ENCODE measurements around the gene TXNDC12.

TXNDC12 gene

DNA sequence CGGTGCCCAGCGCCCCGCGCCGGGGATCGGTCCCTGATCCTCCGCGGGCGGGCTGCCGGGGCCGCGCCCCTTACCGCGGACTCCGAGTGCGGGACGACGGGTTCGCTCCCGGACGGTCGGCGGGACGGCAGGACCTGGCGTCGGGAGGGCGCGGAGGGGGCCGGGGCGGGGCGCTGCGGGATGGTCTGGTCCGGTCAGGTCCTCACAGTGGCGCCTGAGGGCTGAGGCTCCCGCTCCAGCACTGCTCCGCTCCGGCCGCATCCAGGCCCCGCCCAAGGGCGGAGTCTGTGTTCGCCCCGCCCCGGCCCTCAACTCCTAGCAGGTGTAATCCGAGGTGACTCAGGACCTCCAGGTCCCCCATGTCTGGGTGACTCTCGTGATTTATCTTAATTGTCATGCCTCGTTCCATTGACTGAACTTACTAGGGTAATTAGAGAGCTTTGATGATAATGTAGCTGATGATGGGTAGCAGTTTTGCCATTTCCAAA is 64.5 kb downstream of the TXNDC12 start, which contains the start of gene RAB3B:
Gene RAB3B (minus strand): TSS at position 223 of the 488 bp plus-strand sequence. CDS start 13,583 bp downstream, outside the sequence.
- H3K36me3 ChIP-seq, result no peaks in the 10 kb centered on the region
- peak within 1 kb of the TSS; percentile 36 for H3K4me3 ChIP-seq (ENCODE audit: low read depth, low read length)
- H3K4me1 ChIP-seq, result peaks cover 3% of the 10 kb centered on the region; the same call in 1 of the 2 replicates
- TF ChIP-seq, protein P1, sequence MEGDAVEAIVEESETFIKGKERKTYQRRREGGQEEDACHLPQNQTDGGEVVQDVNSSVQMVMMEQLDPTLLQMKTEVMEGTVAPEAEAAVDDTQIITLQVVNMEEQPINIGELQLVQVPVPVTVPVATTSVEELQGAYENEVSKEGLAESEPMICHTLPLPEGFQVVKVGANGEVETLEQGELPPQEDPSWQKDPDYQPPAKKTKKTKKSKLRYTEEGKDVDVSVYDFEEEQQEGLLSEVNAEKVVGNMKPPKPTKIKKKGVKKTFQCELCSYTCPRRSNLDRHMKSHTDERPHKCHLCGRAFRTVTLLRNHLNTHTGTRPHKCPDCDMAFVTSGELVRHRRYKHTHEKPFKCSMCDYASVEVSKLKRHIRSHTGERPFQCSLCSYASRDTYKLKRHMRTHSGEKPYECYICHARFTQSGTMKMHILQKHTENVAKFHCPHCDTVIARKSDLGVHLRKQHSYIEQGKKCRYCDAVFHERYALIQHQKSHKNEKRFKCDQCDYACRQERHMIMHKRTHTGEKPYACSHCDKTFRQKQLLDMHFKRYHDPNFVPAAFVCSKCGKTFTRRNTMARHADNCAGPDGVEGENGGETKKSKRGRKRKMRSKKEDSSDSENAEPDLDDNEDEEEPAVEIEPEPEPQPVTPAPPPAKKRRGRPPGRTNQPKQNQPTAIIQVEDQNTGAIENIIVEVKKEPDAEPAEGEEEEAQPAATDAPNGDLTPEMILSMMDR (IDR thresholded peaks at IDR 0.05; ENCODE audit: low read depth, low read length), result no peak
- H3K9me3 ChIP-seq, result no peaks in the 10 kb centered on the region
- no peaks in the 10 kb centered on the region for H3K27me3 ChIP-seq
- DNase-seq, result peak; percentile 72

DNA sequence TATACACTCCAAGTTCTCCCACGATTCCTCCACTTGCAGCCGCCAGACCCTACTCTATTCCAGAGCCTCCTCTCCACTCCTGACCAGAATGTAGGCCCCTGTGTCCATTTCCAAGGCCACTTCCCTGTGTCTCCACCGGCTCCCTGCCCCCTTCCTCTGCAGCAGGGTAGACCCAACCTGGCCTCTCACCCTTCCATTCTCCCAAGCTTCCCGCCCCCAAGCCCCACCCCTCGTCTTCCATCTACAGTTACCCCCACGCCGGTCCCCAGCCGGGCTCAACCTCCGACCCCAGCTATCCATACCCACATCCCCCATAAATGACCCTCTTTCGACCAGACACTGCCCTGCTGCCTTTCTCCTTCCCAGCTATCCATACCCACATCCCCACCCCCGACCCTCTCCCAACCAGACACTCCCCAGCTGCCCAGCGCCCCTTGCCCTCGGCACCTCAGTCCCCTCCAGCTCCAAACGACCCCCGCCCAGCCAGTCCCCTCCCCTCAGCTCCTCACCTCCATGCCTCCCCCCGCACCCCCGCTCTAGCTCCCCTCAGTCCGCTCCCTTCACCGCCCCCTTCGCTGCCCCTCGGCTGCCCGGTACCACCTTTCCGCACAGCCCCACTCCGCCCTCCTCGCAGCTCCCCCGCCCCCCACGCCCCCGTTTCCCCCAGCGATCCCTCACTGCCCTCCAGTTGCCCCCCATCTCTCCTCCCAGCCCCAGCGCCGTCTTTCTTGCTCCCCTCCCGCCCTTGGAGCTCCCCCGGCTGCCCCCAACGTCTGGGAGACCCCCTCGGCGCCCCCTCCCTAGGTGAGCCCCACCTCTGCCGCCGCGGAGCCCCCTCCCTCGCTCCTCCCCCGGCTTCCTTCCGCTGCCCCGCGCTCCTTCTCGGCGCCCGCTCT is 65.2 kb downstream of the TXNDC12 start:
- Histone ChIP-seq H3K9me3 (no peaks in the 10 kb centered on the region), H3K4me1 (peaks cover 3% of the 10 kb centered on the region; the same call in 1 of the 2 replicates), H3K36me3 (no peaks in the 10 kb centered on the region), H3K27me3 (no peaks in the 10 kb centered on the region), H3K4me3 (ENCODE audit: low read depth, low read length) (peak overlapping the region; percentile 36)
- DNase-seq, result no peak
- TF ChIP-seq, protein P1 (IDR thresholded peaks at IDR 0.05; ENCODE audit: low read depth, low read length), result no peak

GRCh38 chr1:51988254-51988653 is 66.7 kb downstream of the TXNDC12 start:
- TF ChIP-seq, protein P1 (IDR thresholded peaks at IDR 0.05; ENCODE audit: low read depth, low read length), result no peak
- no peaks in the 10 kb centered on the region for H3K36me3 ChIP-seq
- no peak overlapping the region for H3K4me3 ChIP-seq (ENCODE audit: low read depth, low read length)
- no peaks in the 10 kb centered on the region for H3K9me3 ChIP-seq
- peaks cover 3% of the 10 kb centered on the region; the same call in 1 of the 2 replicates for H3K4me1 ChIP-seq
- DNase-seq, result no peak
- no peaks in the 10 kb centered on the region for H3K27me3 ChIP-seq

DNA sequence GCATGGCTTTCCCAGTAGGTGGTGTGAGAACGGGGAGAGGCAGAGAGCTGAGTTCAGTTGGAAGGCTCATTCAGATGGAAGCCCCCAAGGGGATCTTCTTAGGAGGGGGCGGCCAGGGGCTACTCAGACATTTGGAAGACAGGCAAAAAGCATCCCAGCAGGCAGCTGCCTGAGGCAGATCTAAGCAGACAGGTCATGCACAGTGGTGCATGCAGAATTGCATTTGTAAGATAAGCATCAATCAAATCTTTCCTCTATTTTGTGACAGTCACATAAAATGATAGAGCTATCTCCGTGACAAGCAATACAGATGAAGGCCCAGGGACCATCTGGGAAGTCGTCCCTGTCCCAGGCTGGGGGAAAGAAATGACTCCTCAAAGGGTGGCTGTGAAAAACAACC is 68.3 kb downstream of the TXNDC12 start:
- peaks cover 3% of the 10 kb centered on the region; the same call in 1 of the 2 replicates for H3K4me1 ChIP-seq
- H3K36me3 ChIP-seq, result no peaks in the 10 kb centered on the region

DNA sequence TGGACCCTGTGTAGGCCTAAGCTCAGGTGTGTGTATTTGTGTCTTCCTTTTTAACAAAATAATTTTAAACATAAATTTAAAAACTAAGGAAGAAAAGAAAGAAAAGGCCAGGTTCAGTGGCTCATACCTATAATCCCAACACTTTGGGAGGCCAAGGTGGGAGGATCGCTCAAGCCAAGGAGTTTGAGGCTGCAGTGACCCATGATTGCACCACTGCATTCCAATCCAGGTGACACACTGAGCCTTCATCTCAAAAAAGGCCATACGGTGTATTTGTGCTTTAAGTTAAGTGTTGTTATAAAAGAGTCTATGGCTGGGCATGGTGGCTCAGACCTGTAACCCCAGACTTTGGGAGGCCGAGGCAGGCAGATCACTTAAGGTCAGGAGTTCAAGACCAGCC is 72.8 kb downstream of the TXNDC12 start:
- no peaks in the 10 kb centered on the region for H3K27me3 ChIP-seq
- TF ChIP-seq, protein P1 (IDR thresholded peaks at IDR 0.05; ENCODE audit: low read depth, low read length), result no peak
- no peaks in the 10 kb centered on the region for H3K9me3 ChIP-seq
- no peak overlapping the region for H3K4me3 ChIP-seq (ENCODE audit: low read depth, low read length)
- DNase-seq, result no peak
- peaks cover 3% of the 10 kb centered on the region; the same call in 1 of the 2 replicates for H3K4me1 ChIP-seq
- H3K36me3 ChIP-seq, result no peaks in the 10 kb centered on the region

More for the DNA sequence above, 68.3 kb downstream of the TXNDC12 start:
- Histone ChIP-seq H3K4me3 (ENCODE audit: low read depth, low read length) (no peak overlapping the region), H3K9me3 (no peaks in the 10 kb centered on the region), H3K27me3 (no peaks in the 10 kb centered on the region)
- TF ChIP-seq, protein P1 (IDR thresholded peaks at IDR 0.05; ENCODE audit: low read depth, low read length), result no peak
- peak; percentile 25 for DNase-seq

GRCh38 chr1:51981555-51981954 is 73.4 kb downstream of the TXNDC12 start:
- Histone ChIP-seq H3K27me3 (no peaks in the 10 kb centered on the region), H3K36me3 (no peaks in the 10 kb centered on the region), H3K4me1 (no peaks in the 10 kb centered on the region), H3K9me3 (no peaks in the 10 kb centered on the region), H3K4me3 (ENCODE audit: low read depth, low read length) (no peak overlapping the region)
- TF ChIP-seq, protein P1 (IDR thresholded peaks at IDR 0.05; ENCODE audit: low read depth, low read length), result no peak
- no peak for DNase-seq

Measured in BE2C (cell line).